Osteoblast (primary cell): ENCODE results near the gene GLUD2. TPM values are rescaled to one million over a fixed set of nuclear protein-coding genes. Genes with fewer than 3 reads are reported as not detected.

ENCODE experiments used
- DNase-seq: peaks from one replicate; pipeline ENCODE4 v3.0.0; 2011; ENCODE audit warnings: low spot score, mixed read lengths; ENCODE audit not compliant: insufficient read length; ENCODE audit errors: missing footprints
- H2AFZ ChIP-seq: 2 replicates; pipeline ENCODE4 v1.6.0; 2011; ENCODE audit warnings: mild to moderate bottlenecking, low read length
- H3K27ac ChIP-seq: 2 replicates; pipeline ENCODE4 v1.5.1; 2011; ENCODE audit warnings: mild to moderate bottlenecking, low read depth, low read length, moderate library complexity
- H3K27me3 ChIP-seq: 2 replicates; pipeline ENCODE4 v1.6.0; 2012; ENCODE audit warnings: mild to moderate bottlenecking, control low read depth, inconsistent platforms, low read length, moderate library complexity; ENCODE audit not compliant: insufficient read depth
- H3K36me3 ChIP-seq: 2 replicates; pipeline ENCODE4 v1.5.1; 2011; ENCODE audit warnings: mild to moderate bottlenecking, low read length, control low read depth, moderate library complexity; ENCODE audit not compliant: insufficient read depth
- H3K4me1 ChIP-seq: 2 replicates; pipeline ENCODE4 v1.5.1; 2011; ENCODE audit warnings: mild to moderate bottlenecking, low read length, control low read depth, moderate library complexity; ENCODE audit not compliant: insufficient read depth
- H3K4me2 ChIP-seq: 2 replicates; pipeline ENCODE4 v1.6.0; 2011; ENCODE audit warnings: mild to moderate bottlenecking, low read length; ENCODE audit not compliant: insufficient read depth
- H3K4me3 ChIP-seq: fragments of 200-600 bp; sonication (generic); 3 replicates; pipeline ENCODE4 v1.5.1; 2012; ENCODE audit warnings: mild to moderate bottlenecking, low read length, inconsistent platforms; ENCODE audit not compliant: insufficient read depth
- H3K79me2 ChIP-seq: 2 replicates; pipeline ENCODE4 v1.6.0; 2012; ENCODE audit warnings: mild to moderate bottlenecking, low read length, control low read depth, inconsistent platforms; ENCODE audit not compliant: insufficient read depth
- H3K9me3 ChIP-seq: 2 replicates; pipeline ENCODE4 v1.5.1; 2011; ENCODE audit warnings: low read depth, low read length, control low read depth
- H4K20me1 ChIP-seq: 2 replicates; pipeline ENCODE4 v1.6.0; 2012; ENCODE audit warnings: mild to moderate bottlenecking, low read length, control low read depth; ENCODE audit not compliant: insufficient read depth
- CTCF ChIP-seq: IDR thresholded peaks from 2 replicates; pipeline ENCODE4 v1.5.1; 2011; ENCODE audit warnings: mild to moderate bottlenecking, low read depth, low read length, moderate library complexity; ENCODE audit errors: extremely low read depth
- total RNA-seq: library from RNA; depleted of rRNA; stranded (reverse); fragments of >200 nt; gene quantifications from 2 replicates; pipeline ENCODE4 v1.2.3, GENCODE V29; 2012

Gene GLUD2
- total RNA-seq, 1 donor: 1.8 TPM

GRCh38 chrX:121009764-121010163, 37.6 kb upstream of the GLUD2 start:
- no peaks in the 10 kb centered on the region for H3K4me1 ChIP-seq
- no peaks in the 10 kb centered on the region for H4K20me1 ChIP-seq
- no peak overlapping the region for H2AFZ ChIP-seq
- H3K79me2 ChIP-seq: no peaks in the 10 kb centered on the region
- no peak overlapping the region for H3K4me2 ChIP-seq
- no peak for TF ChIP-seq CTCF
- H3K36me3 ChIP-seq: no peaks in the 10 kb centered on the region
- H3K9me3 ChIP-seq: no peaks in the 10 kb centered on the region
- no peak overlapping the region for H3K27ac ChIP-seq
- no peak overlapping the region for H3K4me3 ChIP-seq
- no peaks in the 10 kb centered on the region for H3K27me3 ChIP-seq
- DNase-seq: no peak

- no peak for TF ChIP-seq CTCF
- no peak overlapping the region for H3K27ac ChIP-seq
- H3K27me3 ChIP-seq: no peaks in the 10 kb centered on the region
- H3K9me3 ChIP-seq: no peaks in the 10 kb centered on the region
- no peak for DNase-seq
- no peaks in the 10 kb centered on the region for H3K79me2 ChIP-seq
- H3K4me3 ChIP-seq: no peak overlapping the region
- H2AFZ ChIP-seq: no peak overlapping the region
- H3K4me2 ChIP-seq: no peak overlapping the region
- no peaks in the 10 kb centered on the region for H3K36me3 ChIP-seq
- H4K20me1 ChIP-seq: no peaks in the 10 kb centered on the region
- no peaks in the 10 kb centered on the region for H3K4me1 ChIP-seq
Observed at GRCh38 chrX:121010218-121010617, 37.2 kb upstream of the GLUD2 start.

- no peak overlapping the region for H2AFZ ChIP-seq
- TF ChIP-seq CTCF: no peak
- H3K36me3 ChIP-seq: no peaks in the 10 kb centered on the region
- H3K4me2 ChIP-seq: no peak overlapping the region
- no peaks in the 10 kb centered on the region for H3K79me2 ChIP-seq
- H3K4me3 ChIP-seq: no peak overlapping the region
- no peaks in the 10 kb centered on the region for H3K27me3 ChIP-seq
- no peaks in the 10 kb centered on the region for H3K9me3 ChIP-seq
- no peak overlapping the region for H3K27ac ChIP-seq
- no peaks in the 10 kb centered on the region for H3K4me1 ChIP-seq
- no peaks in the 10 kb centered on the region for H4K20me1 ChIP-seq
- DNase-seq: no peak
Observed at GRCh38 chrX:121011254-121011653, 36.2 kb upstream of the GLUD2 start.

- Histone ChIP-seq H3K4me2 (no peak overlapping the region), H3K4me1 (no peaks in the 10 kb centered on the region), H3K79me2 (no peaks in the 10 kb centered on the region), H4K20me1 (no peaks in the 10 kb centered on the region), H3K27ac (no peak overlapping the region), H3K27me3 (no peaks in the 10 kb centered on the region), H3K4me3 (no peak overlapping the region), H3K36me3 (no peaks in the 10 kb centered on the region), H2AFZ (no peak overlapping the region), H3K9me3 (no peaks in the 10 kb centered on the region)
- TF ChIP-seq CTCF: no peak
- DNase-seq: no peak
Observed at GRCh38 chrX:121013897-121014455, 33.4 kb upstream of the GLUD2 start.
